Subcutaneous abdominal adipose tissue (tissue), 5 donors: ENCODE measurements around the gene KIAA1328.
"Not testable (repeated sequence)": the region's sequence is repeated elsewhere in the genome, so short reads cannot be mapped to it uniquely, and the experiment has no call there.

Source experiments
- H3K27ac ChIP-seq: one replicate; pipeline ENCODE4 v1.7.0; 2013; ENCODE audit warnings: low read depth, mild to moderate bottlenecking, inconsistent platforms, low read length, moderate library complexity
- H3K27me3 ChIP-seq, 5 donors: one replicate each; pipeline ENCODE4 v1.7.0; 2013; ENCODE audit warnings: low read length in 5 of 5, inconsistent platforms in 1 of 5; ENCODE audit not compliant: control insufficient read depth in 5 of 5, insufficient read depth in 4 of 5
- H3K36me3 ChIP-seq, 5 donors: one replicate each; pipeline ENCODE4 v1.7.0; 2013; ENCODE audit warnings: low read length in 5 of 5; ENCODE audit not compliant: control insufficient read depth in 5 of 5, insufficient read depth in 5 of 5
- H3K4me1 ChIP-seq, 5 donors: one replicate each; pipeline ENCODE4 v1.7.0; 2013; ENCODE audit warnings: low read length in 5 of 5, mild to moderate bottlenecking in 3 of 5, moderate library complexity in 1 of 5; ENCODE audit not compliant: control insufficient read depth in 5 of 5, insufficient read depth in 5 of 5
- H3K4me3 ChIP-seq, 5 donors: one replicate each; pipeline ENCODE4 v1.7.0; 2013; ENCODE audit warnings: low read length in 5 of 5, low read depth in 1 of 5
- H3K9ac ChIP-seq, 5 donors: one replicate each; pipeline ENCODE4 v1.7.0; 2013; ENCODE audit warnings: low read length in 5 of 5, mild to moderate bottlenecking in 4 of 5, moderate library complexity in 3 of 5
- H3K9me3 ChIP-seq, 5 donors: one replicate each; pipeline ENCODE4 v1.7.0; 2013; ENCODE audit warnings: low read length in 5 of 5; ENCODE audit not compliant: control insufficient read depth in 5 of 5
- donor health status: healthy.
- donor health status: healthy.
- donor health status: healthy.
- donor health status: healthy.
- donor health status: healthy.

KIAA1328 gene

DNA sequence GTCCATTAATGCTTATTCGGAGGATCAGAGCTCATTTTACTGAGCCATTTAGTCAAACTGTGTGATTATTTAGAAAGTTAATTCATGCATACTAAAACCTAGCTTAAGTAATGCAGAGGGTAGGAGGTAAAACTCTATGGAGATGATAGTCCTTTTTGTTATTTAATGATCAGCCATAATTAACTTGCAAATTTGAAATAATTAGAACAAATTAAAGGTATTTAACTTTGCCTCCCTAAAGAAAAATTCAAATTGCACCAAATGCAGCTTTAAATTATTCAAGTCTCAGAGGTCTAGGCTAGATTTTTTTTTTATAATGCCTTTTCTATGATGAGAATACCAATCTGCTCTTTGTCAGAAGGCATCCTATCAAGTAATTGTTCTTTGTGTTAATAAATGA lies 310.9 kb downstream of the KIAA1328 start:
- H3K36me3 ChIP-seq: no peaks in the 10 kb centered on the region
- no peak overlapping the region for H3K4me3 ChIP-seq
- no peak overlapping the region for H3K9ac ChIP-seq
- no peaks in the 10 kb centered on the region for H3K27me3 ChIP-seq
- H3K27ac ChIP-seq: no peak overlapping the region
- peaks cover 0 to 11% (median 2%) of the 10 kb centered on the region in 5 donors for H3K9me3 ChIP-seq
- H3K4me1 ChIP-seq: no peaks in the 10 kb centered on the region

DNA sequence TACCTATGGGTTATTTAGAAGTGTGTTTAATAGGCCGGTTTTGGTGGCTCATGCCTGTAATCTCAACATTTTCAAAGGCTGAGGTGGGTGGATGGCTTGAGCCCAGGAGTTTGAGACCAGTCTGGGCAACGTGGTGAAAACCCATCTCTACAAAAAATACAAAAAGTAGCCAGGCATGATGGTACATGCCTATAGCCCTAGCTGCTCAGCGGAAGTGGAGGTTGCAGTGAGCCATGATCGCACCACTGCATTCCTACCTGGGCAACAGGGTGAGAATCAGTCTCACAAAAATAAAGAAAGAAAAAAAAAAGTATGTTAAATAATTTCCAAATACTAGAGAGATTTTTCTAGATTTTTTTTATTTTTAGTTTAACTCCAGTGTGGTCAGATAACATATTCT lies 316.0 kb downstream of the KIAA1328 start:
- H3K27ac ChIP-seq: no peak overlapping the region
- H3K4me3 ChIP-seq: no peak overlapping the region
- H3K27me3 ChIP-seq: no peaks in the 10 kb centered on the region
- no peaks in the 10 kb centered on the region for H3K36me3 ChIP-seq
- no peak overlapping the region for H3K9ac ChIP-seq
- no peaks in the 10 kb centered on the region for H3K4me1 ChIP-seq
- no peaks in the 10 kb centered on the region for H3K9me3 ChIP-seq

DNA sequence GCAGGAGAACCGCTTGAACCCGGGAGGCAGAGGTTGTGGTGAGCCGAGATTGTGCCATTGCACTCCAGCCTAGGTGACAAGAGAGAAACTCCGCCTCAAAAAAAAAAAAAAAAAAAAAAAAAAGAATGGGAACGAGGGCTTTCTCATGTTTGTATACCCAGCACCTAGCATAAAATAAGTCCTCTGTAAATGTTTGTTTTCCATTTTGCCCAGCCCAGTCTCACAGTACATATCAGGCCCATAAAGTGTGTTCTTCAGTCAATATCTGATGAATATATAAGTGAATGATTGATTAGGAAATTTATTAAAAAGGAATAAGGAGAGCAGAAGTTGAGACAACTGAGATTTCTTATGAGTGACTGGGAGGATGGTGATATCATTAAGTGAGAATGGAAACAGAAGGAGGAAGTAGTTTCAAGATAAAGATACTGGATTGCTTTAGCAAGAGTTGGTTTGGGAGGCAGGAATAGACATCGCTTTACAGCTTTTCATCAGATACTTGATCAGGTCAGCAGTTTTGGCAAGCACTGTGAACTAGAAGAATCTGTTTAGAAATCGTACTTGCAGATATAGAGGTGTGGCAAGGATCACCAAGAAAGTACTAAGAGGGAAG lies 327.5 kb downstream of the KIAA1328 start:
- no peak overlapping the region for H3K27ac ChIP-seq

DNA sequence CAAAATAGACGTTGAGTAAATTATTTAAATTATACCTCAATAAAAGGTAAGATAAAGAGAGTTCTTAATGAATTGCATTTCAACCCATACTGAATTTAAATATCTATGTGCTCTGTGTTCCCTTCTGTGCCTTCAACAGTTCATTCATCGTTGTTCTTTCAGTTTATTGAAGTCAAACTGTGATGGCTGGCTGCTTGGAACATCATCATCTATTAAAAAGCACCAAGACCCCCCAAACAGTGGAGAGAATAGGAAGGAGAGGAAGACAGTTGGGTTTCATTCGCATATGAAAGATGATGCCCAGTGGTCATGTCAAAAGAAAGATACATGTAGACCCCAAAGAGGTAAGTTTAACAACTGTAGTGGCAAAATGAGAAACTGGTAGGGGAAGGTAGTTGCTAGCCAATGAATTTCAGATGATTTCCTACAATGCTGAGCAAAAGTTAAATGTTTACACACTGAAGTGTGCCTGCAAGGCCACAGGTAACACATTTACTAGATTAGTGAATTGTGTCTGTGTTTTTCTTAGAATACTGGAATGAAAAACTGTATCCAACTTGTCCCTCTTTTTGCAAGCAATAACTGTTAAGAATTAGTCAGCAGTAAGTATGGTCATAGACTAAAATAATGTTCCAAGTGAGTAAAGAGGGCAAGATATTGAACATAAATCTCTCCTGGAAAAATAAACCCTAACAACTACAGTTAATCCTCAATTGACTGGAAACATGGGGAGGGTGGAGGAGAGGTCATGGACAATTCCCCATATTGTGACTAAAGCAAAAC lies 331.3 kb downstream of the KIAA1328 start:
- peaks cover 0 to 4% (median 0%) of the 10 kb centered on the region in 5 donors for H3K4me1 ChIP-seq
- H3K9me3 ChIP-seq: no peaks in the 10 kb centered on the region
- H3K4me3 ChIP-seq: no peak overlapping the region
- no peak overlapping the region for H3K27ac ChIP-seq
- no peaks in the 10 kb centered on the region for H3K27me3 ChIP-seq
- H3K36me3 ChIP-seq: peaks cover 0 to 9% (median 0%) of the 10 kb centered on the region in 5 donors
- H3K9ac ChIP-seq: no peak overlapping the region

More for the DNA sequence above, 327.5 kb downstream of the KIAA1328 start:
- Histone ChIP-seq H3K4me3 (no peak overlapping the region), H3K27me3 (no peaks in the 10 kb centered on the region), H3K36me3 (peaks cover 0 to 9% (median 0%) of the 10 kb centered on the region in 5 donors), H3K4me1 (peaks cover 0 to 4% (median 0%) of the 10 kb centered on the region in 5 donors), H3K9me3 (no peaks in the 10 kb centered on the region), H3K9ac (no peak overlapping the region)

DNA sequence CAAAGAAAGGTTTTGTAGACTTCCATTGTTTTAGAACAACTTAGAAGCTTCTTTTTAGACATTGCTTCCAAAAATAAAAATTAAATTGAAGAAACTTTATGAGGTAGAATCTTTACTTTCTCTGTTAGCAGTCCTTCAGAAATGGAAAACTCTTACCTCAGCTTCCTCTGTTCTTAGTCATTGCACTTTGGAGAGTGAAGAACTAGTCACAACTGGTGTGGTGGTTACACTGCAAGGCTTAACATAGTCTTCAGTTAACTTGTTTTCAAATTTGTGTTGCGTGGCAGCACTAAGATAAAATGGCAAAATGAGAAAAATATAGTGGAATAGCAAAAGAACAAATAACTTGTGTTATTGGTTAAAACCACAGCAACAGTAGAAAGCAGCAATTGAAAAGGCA lies 332.6 kb downstream of the KIAA1328 start:
- H3K9me3 ChIP-seq: no peaks in the 10 kb centered on the region
- H3K27me3 ChIP-seq: no peaks in the 10 kb centered on the region
- H3K4me1 ChIP-seq: peaks cover 0 to 4% (median 0%) of the 10 kb centered on the region in 5 donors
- H3K36me3 ChIP-seq: peaks cover 0 to 9% (median 0%) of the 10 kb centered on the region in 5 donors
- no peak overlapping the region for H3K9ac ChIP-seq
- no peak overlapping the region for H3K4me3 ChIP-seq
- no peak overlapping the region for H3K27ac ChIP-seq

DNA sequence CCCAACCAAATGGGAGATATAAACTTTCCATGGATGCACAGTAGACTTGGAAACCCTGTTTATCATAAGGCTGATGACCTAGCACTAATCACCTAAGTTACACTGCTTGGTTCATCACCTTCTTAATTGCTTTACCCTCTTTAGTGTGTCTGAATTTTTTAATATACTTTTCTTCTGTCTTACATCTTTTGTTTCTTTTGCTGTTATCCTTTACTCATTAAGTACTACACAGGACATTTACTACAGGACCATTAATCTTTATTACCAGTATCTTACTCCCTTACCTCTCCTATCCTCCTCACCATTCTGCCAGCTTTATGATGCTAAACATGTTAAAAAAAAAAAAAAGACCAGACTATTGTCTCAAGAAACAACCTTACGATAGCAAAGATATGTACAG lies 333.6 kb downstream of the KIAA1328 start:
- Histone ChIP-seq H3K9ac (no peak overlapping the region), H3K27ac (no peak overlapping the region), H3K4me1 (peaks cover 0 to 4% (median 0%) of the 10 kb centered on the region in 5 donors), H3K27me3 (no peaks in the 10 kb centered on the region), H3K9me3 (no peaks in the 10 kb centered on the region), H3K36me3 (peaks cover 0 to 9% (median 0%) of the 10 kb centered on the region in 5 donors), H3K4me3 (no peak overlapping the region)

DNA sequence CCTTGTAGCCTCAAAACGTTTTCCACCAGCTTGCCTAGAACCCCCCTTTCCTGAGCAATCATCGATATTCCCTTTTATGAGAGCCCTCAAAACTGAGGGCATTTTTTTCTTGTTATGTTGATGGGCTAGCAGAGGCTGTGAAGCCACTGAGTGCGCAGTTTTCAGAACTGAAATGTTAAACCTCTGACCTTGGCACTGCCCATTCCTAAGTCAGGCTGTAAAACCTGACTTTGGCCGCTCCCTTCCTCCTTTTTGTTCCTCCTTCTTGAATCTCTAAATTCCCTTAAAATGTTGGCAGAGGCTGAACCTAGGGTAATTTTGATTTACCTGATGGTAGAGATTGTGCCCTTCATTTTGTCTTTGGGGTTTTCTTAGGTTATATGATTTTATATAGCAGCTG lies 334.2 kb downstream of the KIAA1328 start:
- Histone ChIP-seq H3K27me3 (no peaks in the 10 kb centered on the region), H3K4me1 (peaks cover 0 to 4% (median 0%) of the 10 kb centered on the region in 5 donors), H3K9ac (no peak overlapping the region), H3K4me3 (no peak overlapping the region), H3K9me3 (no peaks in the 10 kb centered on the region), H3K27ac (no peak overlapping the region), H3K36me3 (peaks cover 0 to 9% (median 0%) of the 10 kb centered on the region in 5 donors)

DNA sequence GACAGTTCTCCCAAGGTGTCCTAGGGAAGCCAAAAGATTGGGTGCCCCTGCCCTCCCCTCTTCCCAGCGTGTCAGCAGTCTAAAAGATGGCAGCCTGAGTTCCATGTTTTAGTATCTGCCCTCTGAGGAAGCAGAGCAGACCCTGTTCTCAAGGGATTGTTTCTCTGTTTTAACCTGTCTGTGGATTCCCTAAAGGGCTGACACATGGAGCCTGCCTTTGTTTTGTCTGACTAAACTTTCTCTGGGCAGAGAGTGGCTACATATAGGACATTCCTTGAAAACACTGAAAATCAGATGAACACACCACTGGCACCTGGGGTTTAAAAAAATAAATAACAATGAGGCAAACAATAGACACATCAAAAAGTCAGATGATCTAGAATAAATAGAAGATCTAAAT lies 337.6 kb downstream of the KIAA1328 start:
- H3K9ac ChIP-seq: no peak overlapping the region
- no peaks in the 10 kb centered on the region for H3K9me3 ChIP-seq
- H3K27me3 ChIP-seq: no peaks in the 10 kb centered on the region
- H3K36me3 ChIP-seq: peaks cover 0 to 2% (median 0%) of the 10 kb centered on the region in 5 donors
- H3K27ac ChIP-seq: no peak overlapping the region
- no peak overlapping the region for H3K4me3 ChIP-seq
- no peaks in the 10 kb centered on the region for H3K4me1 ChIP-seq

DNA sequence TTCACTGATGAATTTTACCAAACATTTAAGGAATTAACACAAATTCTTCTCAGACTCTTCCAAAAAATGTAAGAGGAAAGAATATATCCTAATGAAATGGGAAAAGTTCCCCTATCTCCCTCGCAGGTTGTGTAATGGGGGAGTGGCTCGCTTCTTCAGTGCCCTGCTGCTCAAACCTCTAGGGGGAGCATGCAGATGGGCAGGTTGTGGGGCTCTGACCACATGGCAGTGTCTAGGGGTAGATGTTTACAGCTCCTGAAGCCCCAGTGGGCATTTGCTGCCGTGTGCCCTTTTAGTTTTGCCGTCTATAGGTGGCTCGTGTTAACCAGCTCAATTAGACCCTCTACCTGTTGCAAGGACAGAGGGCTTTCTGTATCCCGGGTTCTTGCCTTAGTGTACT lies 338.0 kb downstream of the KIAA1328 start:
- H3K36me3 ChIP-seq, H3K4me1 ChIP-seq, H3K9me3 ChIP-seq, H3K9ac ChIP-seq, H3K27me3 ChIP-seq, H3K4me3 ChIP-seq, H3K27ac ChIP-seq: not testable (repeated sequence)

DNA sequence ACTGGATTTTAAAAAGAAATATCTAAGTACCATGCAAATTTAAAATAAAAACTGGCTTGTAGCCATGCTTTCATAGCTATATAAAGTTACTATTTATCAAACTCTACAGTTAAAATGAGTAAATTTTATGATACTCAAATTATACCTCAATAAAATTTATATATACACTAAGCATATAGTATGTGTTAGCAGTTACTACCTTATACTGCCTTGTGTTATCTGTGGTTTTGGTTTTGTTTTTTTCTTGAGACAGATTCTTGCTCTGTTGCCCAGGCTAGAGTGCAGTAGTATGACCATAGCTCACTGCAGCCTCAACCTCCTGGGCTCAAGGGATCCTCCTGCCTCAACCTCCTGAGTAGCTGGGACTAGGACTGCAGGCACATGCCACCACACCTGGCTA lies 342.1 kb downstream of the KIAA1328 start:
- no peaks in the 10 kb centered on the region for H3K27me3 ChIP-seq
- H3K9ac ChIP-seq: no peak overlapping the region
- no peaks in the 10 kb centered on the region for H3K9me3 ChIP-seq
- H3K4me3 ChIP-seq: no peak overlapping the region
- H3K4me1 ChIP-seq: no peaks in the 10 kb centered on the region
- H3K27ac ChIP-seq: no peak overlapping the region
- peaks cover 0 to 12% (median 6%) of the 10 kb centered on the region in 5 donors for H3K36me3 ChIP-seq
